Common myeloid progenitor, CD34-positive (primary cell): Measurements from ENCODE around the gene LEF1.

Experiments used
- CTCF ChIA-PET: fragments of 350-600 bp; sonication (Branson Sonifier 250); formaldehyde crosslinking; loops from one replicate; lab custom pipeline; 2021; ENCODE audit warnings: antibody characterized with exemption; lab: Charles Lee
- POLR2A ChIA-PET: fragments of 350-600 bp; sonication (Branson Sonifier 250); formaldehyde crosslinking; loops from one replicate; lab custom pipeline; 2021; ENCODE audit warnings: antibody characterized with exemption; lab: Charles Lee
- DNase-seq, 3 donors: peaks; one replicate each; pipeline versions ENCODE4 v3.0.0 to v3.0.0-alpha.2; 2013
- H3K27ac ChIP-seq, 2 experiments: 1 replicate in 1 of 2; 2 replicates in 1 of 2; pipeline ENCODE4 v1.7.0; 2013; ENCODE audit warnings: inconsistent platforms in 2 of 2, low read length in 2 of 2, mild to moderate bottlenecking in 2 of 2, low read depth in 1 of 2, moderate library complexity in 1 of 2; ENCODE audit not compliant: severe bottlenecking in 2 of 2, insufficient read depth in 1 of 2, poor library complexity in 1 of 2
- H3K27me3 ChIP-seq, 5 experiments: replicated peaks in 2 of 5; 1 replicate in 3 of 5; 2 replicates in 2 of 5; pipeline versions ENCODE4 v1.6.1 to v1.7.0; 2013; ENCODE audit warnings: low read length in 4 of 5, mild to moderate bottlenecking in 2 of 5, moderate library complexity in 2 of 5, inconsistent platforms in 1 of 5; ENCODE audit not compliant: insufficient read depth in 5 of 5, control insufficient read depth in 4 of 5
- H3K36me3 ChIP-seq, 4 experiments: 1 replicate in 2 of 4; 2 replicates in 2 of 4; pipeline versions ENCODE4 v1.6.1 to v1.7.0; 2013; ENCODE audit warnings: low read length in 3 of 4, control low read depth in 1 of 4, mild to moderate bottlenecking in 1 of 4; ENCODE audit not compliant: control insufficient read depth in 4 of 4, insufficient read depth in 4 of 4
- H3K4me1 ChIP-seq, 4 experiments: 1 replicate in 3 of 4; 2 replicates in 1 of 4; pipeline versions ENCODE4 v1.6.1 to v1.7.1; 2013; ENCODE audit warnings: low read length in 3 of 4, mild to moderate bottlenecking in 3 of 4, control low read depth in 1 of 4, inconsistent platforms in 1 of 4, moderate library complexity in 1 of 4; ENCODE audit not compliant: control insufficient read depth in 4 of 4, insufficient read depth in 4 of 4; ENCODE audit errors: control extremely low read depth in 1 of 4
- H3K4me3 ChIP-seq, 7 experiments: 1 replicate in 4 of 7; 2 replicates in 3 of 7; pipeline versions ENCODE4 v1.5.1 to v1.7.0; 2013; ENCODE audit warnings: mild to moderate bottlenecking in 7 of 7, low read length in 6 of 7, moderate library complexity in 6 of 7, inconsistent platforms in 2 of 7, low read depth in 2 of 7, control low read depth in 1 of 7; ENCODE audit not compliant: insufficient read depth in 4 of 7, control insufficient read depth in 1 of 7; ENCODE audit errors: extremely low read depth in 1 of 7
- H3K9me3 ChIP-seq, 5 experiments: 1 replicate in 4 of 5; 2 replicates in 1 of 5; pipeline versions ENCODE4 v1.6.1 to v1.7.1; 2013; ENCODE audit warnings: low read length in 4 of 5, mild to moderate bottlenecking in 2 of 5, inconsistent platforms in 1 of 5, low read depth in 1 of 5, moderate library complexity in 1 of 5; ENCODE audit not compliant: control insufficient read depth in 4 of 5, insufficient read depth in 2 of 5; ENCODE audit errors: control extremely low read depth in 1 of 5
- WGBS: methylation state at CpG from one replicate; pipeline ENCODE4 v1.1.5; 2013; ENCODE audit not compliant: insufficient coverage; 5-methylcytosine and 5-hydroxymethylcytosine counted together

The LEF1 gene

DNA sequence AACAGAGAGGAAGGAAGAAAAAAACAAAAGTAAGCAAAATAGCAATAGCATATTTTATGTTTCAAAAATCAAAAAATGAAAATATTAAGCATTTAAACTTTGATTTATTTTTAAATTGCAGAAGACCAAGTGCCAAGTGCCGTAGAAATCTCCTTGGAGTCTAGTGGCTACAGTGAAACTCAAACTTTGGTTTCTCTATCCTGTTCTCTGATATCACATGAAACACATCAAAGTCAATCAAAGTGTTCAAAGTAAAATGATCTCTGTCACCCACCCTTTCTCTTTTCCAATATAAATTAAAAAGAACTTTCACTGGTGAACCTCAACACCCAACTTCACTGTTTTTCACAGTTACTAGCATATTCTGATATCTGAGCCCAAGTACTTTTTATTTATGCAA is 98.0 kb downstream of the LEF1 start:
- H3K4me1 ChIP-seq, result peaks cover 0 to 5% (median 2%) of the 10 kb centered on the region in 4 experiments
- no peaks in the 10 kb centered on the region for H3K9me3 ChIP-seq
- POLR2A ChIA-PET, result no interaction called here
- no peak for DNase-seq
- no peak overlapping the region for H3K27ac ChIP-seq
- no peaks in the 10 kb centered on the region for H3K36me3 ChIP-seq
- WGBS, result 88% methylated on average over 1 of the region's 1 CpG
- peaks cover 0 to 12% (median 2%) of the 10 kb centered on the region in 5 experiments for H3K27me3 ChIP-seq
- no peak overlapping the region for H3K4me3 ChIP-seq
- CTCF ChIA-PET, result no interaction called here

DNA sequence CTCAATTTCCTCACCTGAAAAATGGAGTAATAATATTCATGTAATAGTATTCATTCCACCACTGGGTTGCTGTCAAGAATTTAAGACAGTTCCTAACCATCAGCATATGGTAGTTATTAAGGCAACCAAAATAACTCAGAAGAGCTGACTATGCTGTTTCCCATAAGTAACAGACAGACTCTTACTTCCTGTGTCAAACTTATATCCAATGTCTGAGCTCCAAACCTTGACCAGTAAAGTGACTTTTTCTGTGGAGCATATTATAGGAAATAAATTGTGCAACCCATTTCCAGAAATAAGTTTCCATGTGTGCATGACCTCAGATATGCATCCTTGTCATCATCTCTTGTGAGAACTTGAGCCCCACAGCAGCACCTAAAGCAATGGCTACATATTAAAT is 100.3 kb downstream of the LEF1 start:
- DNase-seq, result no peak
- no peaks in the 10 kb centered on the region for H3K36me3 ChIP-seq
- H3K27ac ChIP-seq, result no peak overlapping the region
- H3K9me3 ChIP-seq, result no peaks in the 10 kb centered on the region
- peaks cover 0 to 12% (median 4%) of the 10 kb centered on the region in 5 experiments for H3K27me3 ChIP-seq
- ChIA-PET POLR2A (no interaction called here), CTCF (interaction anchor here (0.6 to 1.4 kb wide), 3 partner anchors 17 to 504 kb away, joined by 3 read pairs; no protein-coding TSS in a partner anchor)
- H3K4me3 ChIP-seq, result no peak overlapping the region
- peaks cover 0 to 5% (median 2%) of the 10 kb centered on the region in 4 experiments for H3K4me1 ChIP-seq

DNA sequence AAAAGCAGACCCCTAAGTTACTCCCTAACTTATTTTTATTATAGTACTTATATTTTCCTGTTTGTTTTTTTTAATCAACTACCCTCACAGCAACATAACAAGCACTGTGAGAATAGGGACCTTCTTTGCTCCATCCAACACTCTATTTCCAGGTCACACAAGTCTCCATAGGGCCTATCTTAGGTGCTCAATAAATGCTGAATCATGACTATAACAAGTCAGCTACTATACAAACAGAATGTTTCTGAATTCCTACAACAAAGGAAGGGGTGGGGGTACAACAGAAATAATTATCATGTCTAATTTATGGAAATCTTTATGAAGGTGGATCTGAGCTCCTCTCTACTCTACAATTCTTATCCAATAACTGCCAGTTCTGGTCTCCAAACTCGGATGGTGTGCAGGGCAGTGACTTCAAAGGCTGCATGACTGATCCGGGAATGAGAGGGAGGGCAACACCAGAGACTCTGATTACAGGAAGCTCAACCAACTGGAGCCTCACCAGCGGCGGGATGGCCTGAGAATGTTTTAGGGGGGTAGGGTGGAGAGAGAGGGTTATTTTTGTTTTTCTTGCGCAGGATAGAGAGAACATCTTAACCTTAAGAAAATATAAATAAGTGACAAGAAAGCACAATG is 107.9 kb downstream of the LEF1 start:
- no peak overlapping the region for H3K27ac ChIP-seq
- no peaks in the 10 kb centered on the region for H3K36me3 ChIP-seq
- H3K9me3 ChIP-seq, result no peaks in the 10 kb centered on the region
- DNase-seq, result no peak
- no peaks in the 10 kb centered on the region for H3K4me1 ChIP-seq
- H3K27me3 ChIP-seq, result peaks cover 0 to 17% (median 7%) of the 10 kb centered on the region in 5 experiments
- CTCF ChIA-PET, result interaction anchor here (0.7 to 6.8 kb wide), 19 partner anchors 11 to 1288 kb away, joined by 3 to 77 read pairs (median 5); no protein-coding TSS in a partner anchor
- WGBS, result 94% methylated on average over 2 of the region's 5 CpGs
- POLR2A ChIA-PET, result no interaction called here
- no peak overlapping the region for H3K4me3 ChIP-seq

DNA sequence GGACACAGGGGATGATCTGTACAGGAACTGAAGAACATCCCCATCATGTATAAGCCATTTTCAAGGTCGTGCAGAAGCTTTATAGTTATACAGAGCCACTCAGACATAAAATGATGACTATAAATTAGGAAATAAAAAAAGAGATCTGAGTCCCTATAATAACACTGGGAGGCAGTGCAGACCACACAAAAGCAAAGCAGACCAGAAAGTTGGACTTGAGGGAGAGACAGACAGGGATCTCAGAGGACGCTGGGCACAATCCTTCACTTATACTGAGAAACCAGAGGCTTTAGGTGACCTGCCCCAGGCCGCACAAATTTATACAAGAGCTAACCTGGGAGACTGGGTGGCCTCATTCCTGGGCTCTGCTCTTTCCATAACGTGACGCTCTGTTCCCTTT is 108.6 kb downstream of the LEF1 start:
- peak; percentile 56 to 80 (median 73) for DNase-seq
- Histone ChIP-seq H3K27me3 (peaks cover 0 to 17% (median 7%) of the 10 kb centered on the region in 5 experiments), H3K4me1 (no peaks in the 10 kb centered on the region), H3K36me3 (no peaks in the 10 kb centered on the region), H3K9me3 (no peaks in the 10 kb centered on the region), H3K4me3 (no peak overlapping the region), H3K27ac (no peak overlapping the region)
- 59% methylated on average over 4 of the region's 5 CpGs for WGBS
- ChIA-PET POLR2A (no interaction called here), CTCF (interaction anchor here (0.7 to 6.8 kb wide), 23 partner anchors 10 to 1289 kb away, joined by 3 to 77 read pairs (median 4); no protein-coding TSS in a partner anchor)

DNA sequence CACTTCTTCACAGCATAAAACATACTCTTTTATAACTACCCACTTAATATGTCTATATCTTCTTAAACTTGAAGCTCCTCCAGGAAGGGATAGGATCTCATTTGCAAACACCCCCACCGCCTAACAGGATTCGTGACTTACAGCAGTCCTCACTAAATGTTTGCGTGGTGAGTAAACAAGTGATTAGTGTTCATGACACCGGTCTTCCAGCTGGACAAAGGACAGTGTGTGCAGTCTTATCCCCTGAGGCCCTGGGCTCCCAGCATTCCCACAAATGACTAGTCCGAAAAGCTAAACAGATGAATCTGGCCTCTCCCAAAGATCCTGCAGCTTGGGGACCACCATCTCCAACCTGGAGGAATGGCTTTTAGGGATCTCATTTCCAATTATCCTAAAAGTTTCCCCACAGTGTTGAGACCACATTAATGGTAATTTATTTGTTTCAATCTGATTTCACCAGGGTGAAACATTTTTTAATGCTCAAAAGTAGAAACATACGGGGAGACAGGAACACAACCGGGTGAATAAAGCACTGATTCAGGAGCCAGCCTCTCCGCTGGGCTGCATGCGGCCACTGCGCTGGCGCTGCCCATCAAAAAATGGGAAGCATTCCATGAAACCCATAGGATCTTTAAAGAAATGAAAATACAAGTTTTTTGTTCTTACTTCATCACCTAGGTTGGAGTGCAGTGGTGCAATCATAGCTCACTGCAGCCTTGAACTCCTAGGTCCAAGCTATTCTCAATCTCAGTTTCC is 109.9 kb downstream of the LEF1 start:
- peaks cover 0 to 22% (median 9%) of the 10 kb centered on the region in 5 experiments for H3K27me3 ChIP-seq
- peaks cover 0 to 2% (median 0%) of the 10 kb centered on the region in 4 experiments for H3K36me3 ChIP-seq
- ChIA-PET CTCF (interaction anchor here (0.6 to 6.8 kb wide), 12 partner anchors 9 to 524 kb away, joined by 3 to 77 read pairs (median 4); no protein-coding TSS in a partner anchor), POLR2A (no interaction called here)
- no peaks in the 10 kb centered on the region for H3K9me3 ChIP-seq
- no peaks in the 10 kb centered on the region for H3K4me1 ChIP-seq
- H3K4me3 ChIP-seq, result no peak overlapping the region
- no peak for DNase-seq
- no peak overlapping the region for H3K27ac ChIP-seq
- WGBS, result 100% methylated on average over 8 of the region's 11 CpGs

DNA sequence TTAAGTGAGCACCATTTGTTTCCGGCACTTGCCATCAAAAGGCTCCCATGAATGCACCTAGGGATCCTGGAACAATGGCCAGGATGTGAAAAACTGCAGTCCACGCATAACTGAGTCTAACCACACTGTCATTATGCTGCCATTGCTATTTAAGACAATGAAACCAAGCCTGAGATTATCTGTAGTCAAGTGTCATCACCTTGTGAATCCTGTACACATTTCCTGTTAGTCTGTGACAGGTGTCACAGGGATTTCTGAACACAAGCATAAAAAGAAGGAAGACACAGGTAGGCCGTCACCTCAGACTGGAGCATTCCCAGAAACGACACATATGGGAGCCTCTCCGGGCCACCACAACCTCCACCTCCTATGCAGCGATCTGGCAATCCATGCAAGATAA is 112.3 kb downstream of the LEF1 start:
- CTCF ChIA-PET, result interaction anchor here (0.8 kb wide), 1 partner anchor 11 kb away, joined by 5 read pairs; no protein-coding TSS in a partner anchor
- no peak overlapping the region for H3K27ac ChIP-seq
- no peaks in the 10 kb centered on the region for H3K4me1 ChIP-seq
- H3K36me3 ChIP-seq, result peaks cover 0 to 8% (median 0%) of the 10 kb centered on the region in 4 experiments
- no peaks in the 10 kb centered on the region for H3K9me3 ChIP-seq
- H3K4me3 ChIP-seq, result no peak overlapping the region
- H3K27me3 ChIP-seq, result peaks cover 0 to 19% (median 6%) of the 10 kb centered on the region in 5 experiments
- 67% methylated on average over 3 of the region's 6 CpGs for WGBS
- POLR2A ChIA-PET, result no interaction called here
- no peak for DNase-seq

DNA sequence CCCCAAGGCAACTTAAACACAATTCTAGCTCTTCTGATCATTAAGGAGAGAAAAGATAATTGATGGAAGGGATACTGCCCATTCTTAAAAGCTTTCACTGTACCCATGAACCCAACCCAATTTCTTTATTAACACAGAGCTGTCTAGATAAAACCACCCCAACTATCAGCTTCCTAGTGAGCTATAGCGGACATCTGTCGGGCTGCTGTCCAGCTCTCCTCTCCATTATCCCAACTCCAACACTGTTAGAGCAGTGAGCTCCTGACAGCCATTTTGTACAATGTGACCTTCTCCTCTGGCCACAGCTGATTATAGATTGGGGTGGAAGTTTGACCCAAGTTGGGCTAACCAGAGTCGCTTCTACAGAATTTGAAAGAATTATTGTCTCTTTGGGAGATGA is 112.9 kb downstream of the LEF1 start:
- no peaks in the 10 kb centered on the region for H3K9me3 ChIP-seq
- CTCF ChIA-PET, result interaction anchor here (0.8 kb wide), 1 partner anchor 11 kb away, joined by 5 read pairs; no protein-coding TSS in a partner anchor
- WGBS, result 86% methylated on average over 1 of the region's 3 CpGs
- POLR2A ChIA-PET, result no interaction called here
- DNase-seq, result no peak
- peaks cover 0 to 8% (median 0%) of the 10 kb centered on the region in 4 experiments for H3K36me3 ChIP-seq
- H3K4me3 ChIP-seq, result no peak overlapping the region
- no peak overlapping the region for H3K27ac ChIP-seq
- H3K4me1 ChIP-seq, result no peaks in the 10 kb centered on the region
- H3K27me3 ChIP-seq, result peaks cover 0 to 15% (median 2%) of the 10 kb centered on the region in 5 experiments
